Heart left ventricle (tissue), 16 donors: ENCODE measurements around the gene MEGF11. TPM values are rescaled to one million over a fixed set of nuclear protein-coding genes. Genes with fewer than 3 reads are reported as not detected.

ENCODE experiments used
- ATAC-seq, 4 donors: fragments of 200-7000 bp; cut with Tn5 transposase; one replicate each; pipeline ENCODE4 v1.9.1; 2020 to 2022; ENCODE audit warnings: moderate library complexity in 4 of 4, mild to moderate bottlenecking in 3 of 4, moderate number of reproducible peaks in 1 of 4
- DNase-seq, 5 donors: peaks; one replicate each; pipeline ENCODE4 v3.0.0-alpha.2; 2020
- H3K27ac ChIP-seq, 12 donors: fragments of 200-600 bp; sonication (generic) in 4 of 12; one replicate each; pipeline versions ENCODE4 v1.5.0 to v1.8.0; 2016 to 2022; ENCODE audit warnings: mild to moderate bottlenecking in 2 of 12
- H3K27me3 ChIP-seq, 9 donors: fragments of 200-600 bp; sonication (generic) in 2 of 9; one replicate each; pipeline versions ENCODE4 v1.5.1 to v1.8.0; 2016 to 2022; ENCODE audit warnings: mild to moderate bottlenecking in 3 of 9
- H3K36me3 ChIP-seq, 9 donors: fragments of 200-600 bp; sonication (generic) in 2 of 9; one replicate each; pipeline versions ENCODE4 v1.5.0 to v1.8.0; 2018 to 2022; ENCODE audit warnings: mild to moderate bottlenecking in 2 of 9
- H3K4me1 ChIP-seq, 12 donors: fragments of 200-600 bp; sonication (generic) in 4 of 12; one replicate each; pipeline versions ENCODE4 v1.5.0 to v1.8.0; 2016 to 2022; ENCODE audit warnings: mild to moderate bottlenecking in 3 of 12
- H3K4me3 ChIP-seq, 12 donors: fragments of 200-600 bp; sonication (generic) in 4 of 12; one replicate each; pipeline versions ENCODE4 v1.5.0 to v1.8.0; 2017 to 2022; ENCODE audit warnings: mild to moderate bottlenecking in 9 of 12, moderate library complexity in 4 of 12
- H3K9me3 ChIP-seq, 12 donors: fragments of 200-600 bp; sonication (generic) in 4 of 12; one replicate each; pipeline versions ENCODE4 v1.5.0 to v1.8.0; 2016 to 2022; ENCODE audit warnings: mild to moderate bottlenecking in 1 of 12
- CTCF ChIP-seq, 12 donors: fragments of 200-600 bp; sonication (generic) in 4 of 12; IDR thresholded peaks; one replicate each; pipeline versions ENCODE4 v1.5.0 to v1.8.0; 2018 to 2022; ENCODE audit warnings: antibody characterized with exemption in 12 of 12, mild to moderate bottlenecking in 5 of 12
- POLR2A ChIP-seq, 2 donors: fragments of 450-650 bp; IDR thresholded peaks; one replicate each; pipeline ENCODE4 v1.6.1; 2017; ENCODE audit warnings: antibody characterized with exemption in 2 of 2, mild to moderate bottlenecking in 2 of 2, moderate library complexity in 2 of 2
- WGBS, 4 donors: extraction: QIAGEN DNeasy Blood & Tissue Kit in 2 of 4; methylation state at CpG; one replicate each; pipeline versions ENCODE4 v1.1.5 to v1.1.7; 2013 to 2018; 5-methylcytosine and 5-hydroxymethylcytosine counted together
- intact Hi-C, 10 donors: fragments of 100-400 bp; cut with DNase I; formaldehyde crosslinking; loops; one replicate each; pipeline versions ENCODE4 v1.11.1 to v1.14.2; 2022
- polyA plus RNA-seq, 2 donors: library from polyadenylated mRNA; stranded (reverse); fragments of 200-250 nt; gene quantifications; one replicate each; pipeline ENCODE4 v1.2.3, GENCODE V29; 2013
- total RNA-seq, 9 donors: library from RNA; depleted of rRNA in 2 of 9; stranded (reverse); fragments of >200 nt in 2 of 9; fragmentation: NEBNext Ultra II Directional in 3 of 9; extraction: Animal tissue kit (Norgen Biotek cat#: 25700) in 3 of 9; gene quantifications; one replicate each; pipeline versions ENCODE4 v1.1.0 to v1.2.4, GENCODE V29; 2016 to 2023
- donor health status: ischemic (EF 13 %, LVEDD 7.1; RV severe dilation, severe dysfunction).
- donor health status: healthy with polysubstance abuse.
- donor health status: DM: no; HTN: yes; CAD: no.
- donor health status: DM: no; HTN: no; CAD: no.
- donor health status: ischemic (EF 25% LVEDD 6.9; RV normal size, moderate dysfunction).
- donor health status: ischemic (EF 25% LVEDD 5.7; RV mildly dilated, moderate dysfunction).
- donor health status: healthy.
- donor health status: DM: yes; HTN: yes; CAD: no.
- donor health status: ischemic (EF 35%, LVEDD 5.7; RV mildly dilated, moderate dysfunction).
- donor health status: nonischemic (EF 11% LVEDD 7.7; RV severe dilation, severe dysfunction).
- donor health status: DM: yes; HTN: yes; CAD: no.
- donor health status: PGD.
- donor health status: ischemic (EF 29% LVEDD 5.4; RV normal size, mild dysfunction).
- donor health status: nonischemic (EF 23%, LVEDD 6.1; RV moderate dilation, normal function).

Gene MEGF11
- total and polyA plus RNA-seq, 11 donors = 0.07 TPM; not detected in 10

- Histone ChIP-seq H3K4me1 (peaks cover 0 to 9% (median 0%) of the 10 kb centered on the region in 12 donors), H3K27ac (no peak overlapping the region), H3K4me3 (no peak overlapping the region), H3K27me3 (no peaks in the 10 kb centered on the region), H3K36me3 (peaks cover 0 to 3% (median 0%) of the 10 kb centered on the region in 9 donors), H3K9me3 (no peaks in the 10 kb centered on the region)
- TF ChIP-seq POLR2A (IDR thresholded peaks at IDR 0.05) (no peak), CTCF (IDR thresholded peaks at IDR 0.05) (no peak)
- no peak for ATAC-seq
- DNase-seq = no peak
- intact Hi-C loops = no loop called here
- 85 to 95% (median 91%) methylated on average over 7 of the region's 7 CpGs for WGBS, 4 donors
Measured at GRCh38 chr15:65922621-65923020, 330.9 kb downstream of the MEGF11 start.

GRCh38 chr15:65921780-65922179 is 331.8 kb downstream of the MEGF11 start:
- WGBS, 4 donors = 74 to 81% (median 76%) methylated on average over 5 of the region's 5 CpGs
- Histone ChIP-seq H3K27me3 (no peaks in the 10 kb centered on the region), H3K4me1 (peaks cover 0 to 13% (median under 1%) of the 10 kb centered on the region in 12 donors), H3K9me3 (no peaks in the 10 kb centered on the region), H3K4me3 (no peak overlapping the region), H3K36me3 (peaks cover 0 to 3% (median 0%) of the 10 kb centered on the region in 9 donors), H3K27ac (no peak overlapping the region)
- no peak for DNase-seq
- TF ChIP-seq POLR2A (IDR thresholded peaks at IDR 0.05) (no peak), CTCF (IDR thresholded peaks at IDR 0.05) (no peak)
- no peak for ATAC-seq
- intact Hi-C loops = no loop called here

- ATAC-seq (no peak), DNase-seq (no peak)
- TF ChIP-seq POLR2A (IDR thresholded peaks at IDR 0.05) (no peak), CTCF (IDR thresholded peaks at IDR 0.05) (no peak)
- Histone ChIP-seq H3K4me1 (peaks cover 0 to 19% (median 2%) of the 10 kb centered on the region in 12 donors), H3K4me3 (no peak overlapping the region), H3K9me3 (no peaks in the 10 kb centered on the region), H3K36me3 (peaks cover 0 to 3% (median 0%) of the 10 kb centered on the region in 9 donors), H3K27ac (no peak overlapping the region), H3K27me3 (no peaks in the 10 kb centered on the region)
- intact Hi-C loops = no loop called here
- WGBS, 4 donors = 79 to 87% (median 84%) methylated on average over 4 of the region's 4 CpGs
Measured at GRCh38 chr15:65920825-65921309, 332.7 kb downstream of the MEGF11 start.

GRCh38 chr15:65920121-65920520 is 333.4 kb downstream of the MEGF11 start:
- no peak for ATAC-seq
- DNase-seq = no peak
- H3K27ac ChIP-seq = no peak overlapping the region
- 37 to 86% (median 47%) methylated on average over 1 of the region's 1 CpG for WGBS, 4 donors
- H3K27me3 ChIP-seq = no peaks in the 10 kb centered on the region
- TF ChIP-seq CTCF (IDR thresholded peaks at IDR 0.05) = no peak
- no peak for TF ChIP-seq POLR2A (IDR thresholded peaks at IDR 0.05)
- H3K4me1 ChIP-seq = peaks cover 0 to 19% (median 2%) of the 10 kb centered on the region in 12 donors
- H3K9me3 ChIP-seq = no peaks in the 10 kb centered on the region
- intact Hi-C loops = no loop called here
- no peak overlapping the region for H3K4me3 ChIP-seq
- peaks cover 0 to 3% (median 0%) of the 10 kb centered on the region in 9 donors for H3K36me3 ChIP-seq
